GM12892 (cell line): ENCODE results near the gene AZU1.

Experiments used
- POLR2A ChIP-seq: IDR thresholded peaks from 2 replicates; pipeline ENCODE4 v1.6.1; 2011; ENCODE audit warnings: low read depth, low read length, control low read depth
- POLR2AphosphoS5 ChIP-seq: IDR thresholded peaks from 2 replicates; pipeline ENCODE4 v1.6.1; 2011; ENCODE audit warnings: low read depth, low read length, control low read depth
- TAF1 ChIP-seq: IDR thresholded peaks from 2 replicates; pipeline ENCODE4 v1.6.1; 2011; ENCODE audit warnings: low read depth, mild to moderate bottlenecking, control low read depth, low read length, borderline replicate concordance

DNA sequence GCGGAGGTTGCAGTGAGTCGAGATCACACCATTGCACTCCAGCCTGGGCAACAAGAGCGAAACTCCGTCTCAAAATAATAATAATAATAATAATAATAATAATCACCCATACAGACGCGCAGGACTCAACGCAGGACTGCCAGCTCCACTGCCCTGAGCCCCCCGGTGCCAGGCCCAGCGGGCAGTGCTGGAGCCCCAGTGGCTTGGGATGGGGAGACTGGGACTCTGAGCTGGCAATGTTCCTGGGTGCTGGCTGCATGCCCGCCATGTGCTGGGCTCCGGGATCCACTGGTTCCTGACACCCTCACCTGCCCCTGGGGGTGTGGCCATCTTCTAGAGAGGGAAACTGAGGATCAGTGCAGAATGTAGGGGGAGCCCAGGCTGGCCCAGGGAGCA lies 325 bp upstream of the AZU1 start:
- TF ChIP-seq POLR2A = no peak
- no peak for TF ChIP-seq POLR2AphosphoS5
- TF ChIP-seq TAF1 = no peak
